Osteocyte (in vitro differentiated cells): Measurements from ENCODE around the gene LRRFIP2. TPM values are rescaled to one million over a fixed set of nuclear protein-coding genes. Genes with fewer than 3 reads are reported as not detected.
A peak's percentile ranks its signal among the peaks of the same experiment; 100 is the strongest.

Experiments used
- DNase-seq: peaks from one replicate; pipeline ENCODE4 v3.0.0; 2021; ENCODE audit warnings: mixed read lengths; ENCODE audit not compliant: unreplicated experiment; ENCODE audit errors: extremely low spot score
- H3K27ac Mint-ChIP-seq: one replicate; pipeline ENCODE4 v1.8.0; 2021; ENCODE audit warnings: mild to moderate bottlenecking, mixed read lengths; ENCODE audit not compliant: unreplicated experiment
- H3K27me3 Mint-ChIP-seq: one replicate; pipeline ENCODE4 v1.8.0; 2021; ENCODE audit warnings: mixed read lengths; ENCODE audit not compliant: unreplicated experiment
- H3K36me3 Mint-ChIP-seq: one replicate; pipeline ENCODE4 v1.8.0; 2021; ENCODE audit warnings: mixed read lengths; ENCODE audit not compliant: unreplicated experiment
- H3K4me1 Mint-ChIP-seq: one replicate; pipeline ENCODE4 v1.8.0; 2021; ENCODE audit warnings: mixed read lengths; ENCODE audit not compliant: unreplicated experiment
- H3K4me3 Mint-ChIP-seq: one replicate; pipeline ENCODE4 v1.8.0; 2021; ENCODE audit warnings: mild to moderate bottlenecking, moderate library complexity, mixed read lengths; ENCODE audit not compliant: unreplicated experiment
- H3K9me3 Mint-ChIP-seq: one replicate; pipeline ENCODE4 v1.8.0; 2021; ENCODE audit warnings: mixed read lengths; ENCODE audit not compliant: unreplicated experiment
- CTCF ChIP-seq: fragments of 200-600 bp; sonication (generic); IDR thresholded peaks from 2 replicates; pipeline ENCODE4 v1.5.0; 2021; ENCODE audit warnings: antibody characterized with exemption, mild to moderate bottlenecking, moderate library complexity
- total RNA-seq: library from RNA; stranded (reverse); gene quantifications from 2 replicates; pipeline ENCODE4 v1.2.1, GENCODE V29; 2021

LRRFIP2 gene
- total RNA-seq, 1 donor from 2014 or later, result 43.2 TPM

GRCh38 chr3:37082317-37082716, 92.1 kb downstream of the LRRFIP2 start:
- Mint-ChIP-seq H3K9me3 (no peaks in the 10 kb centered on the region), H3K27me3 (no peaks in the 10 kb centered on the region), H3K4me1 (no peaks in the 10 kb centered on the region), H3K36me3 (peaks cover 27% of the 10 kb centered on the region), H3K27ac (no peak overlapping the region), H3K4me3 (no peak overlapping the region)
- no peak for DNase-seq
- TF ChIP-seq CTCF, result no peak

- no peaks in the 10 kb centered on the region for H3K27me3 Mint-ChIP-seq
- DNase-seq, result no peak
- no peak for TF ChIP-seq CTCF
- H3K27ac Mint-ChIP-seq, result no peak overlapping the region
- H3K36me3 Mint-ChIP-seq, result peaks cover 23% of the 10 kb centered on the region
- no peaks in the 10 kb centered on the region for H3K9me3 Mint-ChIP-seq
- peaks cover 28% of the 10 kb centered on the region for H3K4me1 Mint-ChIP-seq
- no peak overlapping the region for H3K4me3 Mint-ChIP-seq
Observed at GRCh38 chr3:37075955-37076354, 98.4 kb downstream of the LRRFIP2 start.

- no peaks in the 10 kb centered on the region for H3K27me3 Mint-ChIP-seq
- H3K27ac Mint-ChIP-seq, result peak overlapping the region; percentile 85
- no peak for DNase-seq
Observed at GRCh38 chr3:37074178-37074577, 100.2 kb downstream of the LRRFIP2 start.

GRCh38 chr3:37072892-37073291, 101.5 kb downstream of the LRRFIP2 start:
- no peak for TF ChIP-seq CTCF
- Mint-ChIP-seq H3K27me3 (no peaks in the 10 kb centered on the region), H3K9me3 (no peaks in the 10 kb centered on the region), H3K4me3 (peak overlapping the region; percentile 59), H3K36me3 (peaks cover 35% of the 10 kb centered on the region), H3K27ac (peak overlapping the region; percentile 80), H3K4me1 (peaks cover 28% of the 10 kb centered on the region)
- no peak for DNase-seq

More at GRCh38 chr3:37074178-37074577, 100.2 kb downstream of the LRRFIP2 start:
- TF ChIP-seq CTCF, result no peak
- H3K4me3 Mint-ChIP-seq, result peak overlapping the region; percentile 11
- no peaks in the 10 kb centered on the region for H3K9me3 Mint-ChIP-seq
- H3K36me3 Mint-ChIP-seq, result peaks cover 27% of the 10 kb centered on the region
- H3K4me1 Mint-ChIP-seq, result peaks cover 28% of the 10 kb centered on the region

- no peaks in the 10 kb centered on the region for H3K9me3 Mint-ChIP-seq
- no peak for TF ChIP-seq CTCF
- no peak overlapping the region for H3K27ac Mint-ChIP-seq
- peaks cover 28% of the 10 kb centered on the region for H3K4me1 Mint-ChIP-seq
- no peaks in the 10 kb centered on the region for H3K27me3 Mint-ChIP-seq
- DNase-seq, result no peak
- no peak overlapping the region for H3K4me3 Mint-ChIP-seq
- H3K36me3 Mint-ChIP-seq, result peaks cover 33% of the 10 kb centered on the region
Observed at GRCh38 chr3:37071921-37072320, 102.5 kb downstream of the LRRFIP2 start.
